NCI-H1105 treated with DMSO at 0.1 percent for 48 hours (cell line): Measurements from ENCODE around the gene ERP29.
"Not testable (repeated sequence)": the region's sequence is repeated elsewhere in the genome, so short reads cannot be mapped to it uniquely, and the experiment has no call there.

Experiments
- DNase-seq: peaks from one replicate; lab custom pipeline; 2025; lab: John Stamatoyannopoulos, UW

Gene ERP29

DNA sequence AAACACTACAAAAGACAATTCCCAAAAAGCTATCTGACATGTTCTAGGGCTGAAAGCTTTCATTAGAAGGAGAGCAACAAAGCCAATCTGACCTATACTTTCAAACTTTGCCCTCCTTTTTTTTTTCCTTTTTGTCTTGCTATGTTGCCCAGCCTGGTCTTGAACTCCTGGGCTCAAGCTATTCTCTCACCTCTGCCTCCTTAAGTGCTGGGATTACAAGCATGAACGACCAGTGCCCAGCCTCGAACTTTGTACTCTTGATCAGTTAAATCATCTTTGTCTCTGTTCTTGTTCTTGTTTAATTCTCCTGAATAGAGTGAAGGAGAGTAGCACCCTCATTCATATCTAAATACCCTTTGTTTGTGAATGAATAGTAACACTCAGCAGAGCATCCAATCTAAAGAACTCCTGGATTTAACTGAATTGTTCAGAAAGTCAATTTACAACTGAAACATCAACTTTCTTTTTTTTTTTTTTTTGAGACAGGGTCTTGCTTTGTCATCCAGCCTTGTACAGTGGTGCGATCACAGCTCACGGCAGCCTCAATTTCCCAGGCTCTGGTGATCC, 22.1 kb downstream of the ERP29 start:
- DNase-seq, result no peak

DNA sequence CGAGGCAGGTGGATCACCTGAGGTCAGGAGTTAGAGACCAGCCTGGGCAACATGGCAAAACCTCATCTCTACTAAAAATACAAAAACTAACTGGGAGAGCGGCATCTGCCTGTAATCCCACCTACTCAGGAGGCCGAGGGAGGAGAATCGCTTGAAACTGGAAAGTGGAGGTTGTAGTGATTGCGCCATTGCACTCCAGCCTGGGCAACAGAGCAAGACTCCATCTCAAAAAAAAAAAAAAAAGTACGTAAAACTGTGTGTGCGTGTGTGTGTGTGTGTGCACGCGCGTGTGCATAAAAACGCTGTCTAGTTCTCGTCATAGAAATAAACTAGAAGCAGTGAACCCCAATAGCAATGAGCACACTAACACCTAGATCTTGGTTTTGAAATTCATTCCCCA, 23.4 kb downstream of the ERP29 start:
- not testable (repeated sequence) for DNase-seq

DNA sequence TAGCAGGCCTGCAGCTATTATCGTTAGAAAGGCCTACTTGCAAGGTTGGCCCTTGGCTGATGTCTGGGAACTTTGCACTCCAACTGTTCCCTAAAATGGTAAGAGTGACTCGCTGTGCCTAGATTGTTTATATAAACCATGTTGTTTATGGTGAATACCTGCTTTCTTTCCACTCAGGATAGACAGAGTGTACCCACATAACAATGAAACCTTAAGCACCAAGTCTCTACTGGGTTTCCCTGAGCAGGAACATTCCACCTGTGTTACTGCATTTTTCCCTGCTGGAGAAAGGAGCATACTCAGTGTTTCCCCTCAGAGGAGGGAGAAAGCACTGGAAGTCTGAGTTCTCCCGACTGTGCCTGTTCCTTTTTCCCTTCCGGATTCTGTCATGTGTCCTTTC, 32.8 kb downstream of the ERP29 start:
- DNase-seq, result no peak

DNA sequence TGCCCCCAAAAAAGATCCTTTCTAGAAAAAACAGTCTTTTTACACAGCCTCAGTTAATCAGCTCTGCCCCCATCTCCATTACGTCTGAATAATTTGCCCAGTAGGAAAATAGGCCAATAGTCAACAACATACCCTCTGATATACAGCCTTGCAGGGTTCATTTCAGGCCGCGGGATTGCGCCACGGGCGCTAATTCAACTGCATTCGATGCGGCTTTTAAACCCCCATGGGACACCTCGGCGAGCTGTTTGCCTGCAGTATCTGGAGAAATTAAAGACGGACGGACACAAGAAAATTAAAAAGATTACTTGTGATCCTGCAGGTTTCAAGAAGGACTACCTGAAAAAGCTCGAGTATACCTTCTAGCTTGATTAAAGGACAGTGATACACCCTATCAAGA, 36.1 kb downstream of the ERP29 start:
- no peak for DNase-seq

DNA sequence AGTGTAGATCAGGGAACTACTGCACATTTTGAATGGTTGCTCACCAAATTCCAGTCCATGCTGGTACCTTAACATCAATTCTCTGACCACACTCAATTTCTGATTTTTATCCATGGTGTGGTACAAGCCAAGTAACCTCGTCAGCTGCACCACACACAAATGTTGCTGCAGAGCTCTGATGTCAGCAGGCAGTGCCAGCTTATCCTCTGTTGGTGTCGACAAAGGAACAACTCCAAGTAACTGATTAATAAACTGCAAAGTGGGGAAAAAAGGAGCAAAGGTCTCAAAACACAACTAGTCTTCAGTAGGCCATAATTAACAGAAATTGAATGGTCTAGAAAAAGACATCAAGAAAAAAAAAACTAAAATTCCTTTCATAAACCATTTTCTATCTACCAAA, 47.9 kb downstream of the ERP29 start:
- DNase-seq, result no peak

DNA sequence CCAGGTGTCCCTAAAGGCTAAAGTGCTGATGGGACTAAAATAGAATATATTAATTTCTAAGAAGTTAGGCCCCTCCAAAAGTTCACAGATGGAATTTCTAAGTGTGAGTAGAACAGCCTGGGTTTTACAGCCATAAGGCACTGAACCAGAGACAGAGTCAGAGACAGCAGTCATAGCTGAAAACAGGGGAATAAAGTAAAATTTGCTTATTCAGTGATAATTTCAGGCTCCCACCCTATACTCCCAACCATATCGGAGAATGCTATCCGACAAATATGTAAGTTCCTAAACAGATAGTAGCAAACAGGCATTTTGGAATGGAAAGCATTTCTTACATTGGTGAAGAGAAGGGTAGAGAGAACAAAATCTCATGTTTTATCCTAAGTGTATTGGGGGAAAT, 50.0 kb downstream of the ERP29 start:
- DNase-seq, result no peak

DNA sequence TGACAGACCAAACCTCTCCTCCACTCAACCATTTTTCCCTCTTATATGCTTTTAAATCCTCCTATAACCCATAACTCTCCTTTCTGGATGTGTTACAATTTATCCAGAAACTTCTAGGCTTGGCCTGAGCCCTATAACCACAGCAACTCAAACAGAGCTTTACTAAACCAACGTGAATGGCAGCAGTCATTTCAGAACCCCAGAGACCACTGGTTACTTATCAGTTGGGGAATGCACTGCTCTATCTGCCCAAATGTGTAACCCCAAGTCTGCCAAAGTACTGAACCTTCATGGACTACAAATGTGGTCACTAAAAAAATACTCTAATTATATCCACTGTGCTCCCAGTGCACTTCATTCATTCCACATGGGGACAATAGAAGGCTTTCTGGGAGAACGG, 53.3 kb downstream of the ERP29 start:
- no peak for DNase-seq
